ENCODE measurements around the gene KCNT2.

DNA sequence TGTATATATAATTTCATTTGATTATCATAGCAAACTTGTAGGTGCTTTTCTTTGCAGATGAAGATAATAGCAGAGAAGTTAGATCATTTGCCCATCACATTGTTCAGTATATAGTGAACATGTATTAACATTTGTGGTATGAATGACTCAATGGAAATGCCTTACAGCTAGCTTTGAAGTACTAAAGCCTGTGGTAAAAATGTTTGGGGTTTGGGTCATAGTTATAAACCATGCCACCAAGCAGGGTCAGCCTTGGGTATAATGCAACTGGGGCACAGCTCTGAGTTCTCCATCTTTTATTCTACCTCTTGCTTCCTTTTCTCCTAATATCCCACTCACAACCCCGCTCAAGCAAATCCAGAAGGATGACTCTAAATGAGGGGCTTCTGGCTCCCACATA, 141.6 kb downstream of the KCNT2 start:
- TF ChIP-seq MCM7 (IDR thresholded peaks at IDR 0.05) (no peak), SP1 (CRISPR knock-in tag; IDR thresholded peaks at IDR 0.05) (no peak), ARHGAP35 (IDR thresholded peaks at IDR 0.05; ENCODE audit: partially characterized antibody) (no peak), NR2C2 (CRISPR knock-in tag; IDR thresholded peaks at IDR 0.05) (no peak), NR2C2 (tag; IDR thresholded peaks at IDR 0.05) (no peak), NFRKB (IDR thresholded peaks at IDR 0.05; ENCODE audit: low read depth) (no peak), BMI1 (IDR thresholded peaks at IDR 0.05; ENCODE audit: low read length) (no peak), ZNF431 (CRISPR knock-in tag; IDR thresholded peaks at IDR 0.05) (no peak)
- TF ChIP-seq, protein P1, sequence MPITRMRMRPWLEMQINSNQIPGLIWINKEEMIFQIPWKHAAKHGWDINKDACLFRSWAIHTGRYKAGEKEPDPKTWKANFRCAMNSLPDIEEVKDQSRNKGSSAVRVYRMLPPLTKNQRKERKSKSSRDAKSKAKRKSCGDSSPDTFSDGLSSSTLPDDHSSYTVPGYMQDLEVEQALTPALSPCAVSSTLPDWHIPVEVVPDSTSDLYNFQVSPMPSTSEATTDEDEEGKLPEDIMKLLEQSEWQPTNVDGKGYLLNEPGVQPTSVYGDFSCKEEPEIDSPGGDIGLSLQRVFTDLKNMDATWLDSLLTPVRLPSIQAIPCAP (CRISPR knock-in tag; IDR thresholded peaks at IDR 0.05; ENCODE audit: borderline replicate concordance) = no peak
- TF ChIP-seq, protein P2, sequence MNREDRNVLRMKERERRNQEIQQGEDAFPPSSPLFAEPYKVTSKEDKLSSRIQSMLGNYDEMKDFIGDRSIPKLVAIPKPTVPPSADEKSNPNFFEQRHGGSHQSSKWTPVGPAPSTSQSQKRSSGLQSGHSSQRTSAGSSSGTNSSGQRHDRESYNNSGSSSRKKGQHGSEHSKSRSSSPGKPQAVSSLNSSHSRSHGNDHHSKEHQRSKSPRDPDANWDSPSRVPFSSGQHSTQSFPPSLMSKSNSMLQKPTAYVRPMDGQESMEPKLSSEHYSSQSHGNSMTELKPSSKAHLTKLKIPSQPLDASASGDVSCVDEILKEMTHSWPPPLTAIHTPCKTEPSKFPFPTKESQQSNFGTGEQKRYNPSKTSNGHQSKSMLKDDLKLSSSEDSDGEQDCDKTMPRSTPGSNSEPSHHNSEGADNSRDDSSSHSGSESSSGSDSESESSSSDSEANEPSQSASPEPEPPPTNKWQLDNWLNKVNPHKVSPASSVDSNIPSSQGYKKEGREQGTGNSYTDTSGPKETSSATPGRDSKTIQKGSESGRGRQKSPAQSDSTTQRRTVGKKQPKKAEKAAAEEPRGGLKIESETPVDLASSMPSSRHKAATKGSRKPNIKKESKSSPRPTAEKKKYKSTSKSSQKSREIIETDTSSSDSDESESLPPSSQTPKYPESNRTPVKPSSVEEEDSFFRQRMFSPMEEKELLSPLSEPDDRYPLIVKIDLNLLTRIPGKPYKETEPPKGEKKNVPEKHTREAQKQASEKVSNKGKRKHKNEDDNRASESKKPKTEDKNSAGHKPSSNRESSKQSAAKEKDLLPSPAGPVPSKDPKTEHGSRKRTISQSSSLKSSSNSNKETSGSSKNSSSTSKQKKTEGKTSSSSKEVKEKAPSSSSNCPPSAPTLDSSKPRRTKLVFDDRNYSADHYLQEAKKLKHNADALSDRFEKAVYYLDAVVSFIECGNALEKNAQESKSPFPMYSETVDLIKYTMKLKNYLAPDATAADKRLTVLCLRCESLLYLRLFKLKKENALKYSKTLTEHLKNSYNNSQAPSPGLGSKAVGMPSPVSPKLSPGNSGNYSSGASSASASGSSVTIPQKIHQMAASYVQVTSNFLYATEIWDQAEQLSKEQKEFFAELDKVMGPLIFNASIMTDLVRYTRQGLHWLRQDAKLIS (CRISPR knock-in tag; IDR thresholded peaks at IDR 0.05) = no peak
- TF ChIP-seq, protein P3, sequence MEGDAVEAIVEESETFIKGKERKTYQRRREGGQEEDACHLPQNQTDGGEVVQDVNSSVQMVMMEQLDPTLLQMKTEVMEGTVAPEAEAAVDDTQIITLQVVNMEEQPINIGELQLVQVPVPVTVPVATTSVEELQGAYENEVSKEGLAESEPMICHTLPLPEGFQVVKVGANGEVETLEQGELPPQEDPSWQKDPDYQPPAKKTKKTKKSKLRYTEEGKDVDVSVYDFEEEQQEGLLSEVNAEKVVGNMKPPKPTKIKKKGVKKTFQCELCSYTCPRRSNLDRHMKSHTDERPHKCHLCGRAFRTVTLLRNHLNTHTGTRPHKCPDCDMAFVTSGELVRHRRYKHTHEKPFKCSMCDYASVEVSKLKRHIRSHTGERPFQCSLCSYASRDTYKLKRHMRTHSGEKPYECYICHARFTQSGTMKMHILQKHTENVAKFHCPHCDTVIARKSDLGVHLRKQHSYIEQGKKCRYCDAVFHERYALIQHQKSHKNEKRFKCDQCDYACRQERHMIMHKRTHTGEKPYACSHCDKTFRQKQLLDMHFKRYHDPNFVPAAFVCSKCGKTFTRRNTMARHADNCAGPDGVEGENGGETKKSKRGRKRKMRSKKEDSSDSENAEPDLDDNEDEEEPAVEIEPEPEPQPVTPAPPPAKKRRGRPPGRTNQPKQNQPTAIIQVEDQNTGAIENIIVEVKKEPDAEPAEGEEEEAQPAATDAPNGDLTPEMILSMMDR (IDR thresholded peaks at IDR 0.05 in 2 of 3, conservative IDR thresholded peaks at IDR 0.05 in 1 of 3; ENCODE audit: insufficient read depth in 2 of 3, low read depth in 1 of 3, low read length in 3 of 3) = no peak
